ENCODE data around the gene CDH22. TPM values are rescaled to one million over a fixed set of nuclear protein-coding genes. Genes with fewer than 3 reads are reported as not detected.

Gene CDH22
- total and polyA plus RNA-seq, 10 of the 15 experiments (the other 5 are each of a cell fraction or from before 2014, with no cell fraction given), result not detected

DNA sequence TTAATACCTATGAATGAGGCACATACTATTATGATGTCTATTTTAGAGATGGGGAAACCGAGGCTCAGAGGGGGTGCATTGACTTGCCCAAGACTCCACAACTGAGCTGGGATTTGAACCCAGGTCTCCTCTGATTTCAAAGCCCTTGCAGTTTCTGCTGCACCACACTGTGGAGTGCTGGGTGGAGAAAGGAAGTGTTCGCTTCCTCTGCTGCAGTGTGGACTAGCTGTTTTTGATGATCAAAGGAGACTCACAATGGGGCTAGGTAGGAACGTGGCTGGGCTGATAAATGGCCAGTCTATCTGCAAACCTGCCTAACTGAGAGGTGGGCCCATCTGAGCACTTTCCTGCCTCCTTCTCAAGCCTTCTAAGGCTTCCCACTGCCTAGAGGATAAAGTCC is 102.9 kb downstream of the CDH22 start:
- no peaks in the 10 kb centered on the region for H4K20me1 ChIP-seq (ENCODE audit: control insufficient read depth, insufficient read depth)
- H3K79me2 ChIP-seq (ENCODE audit: control insufficient read depth, insufficient read depth, low read length), result no peaks in the 10 kb centered on the region
- no peak overlapping the region for H2AFZ ChIP-seq (ENCODE audit: control insufficient read depth, low read depth, low read length)
- H3K4me1 ChIP-seq (ENCODE audit: control insufficient read depth, insufficient read depth, low read length), result peaks cover 13% of the 10 kb centered on the region
- DNase-seq (ENCODE audit: low read depth, low spot score) (no peak), FAIRE-seq (no peak), ATAC-seq (no peak)
- RAD21 ChIA-PET (ENCODE audit: unreplicated experiment), result no interaction called here
- intact Hi-C loops (cut with micrococcal nuclease; ENCODE audit: unreplicated experiment) (no loop called here), in situ Hi-C loops (cut with MboI) (no loop called here)
- BruUV-seq (replicated peaks), result no TSS peak
- no peak overlapping the region for H3K4me3 ChIP-seq
- peaks cover 0 to 4% of the 10 kb centered on the region in 2 experiments for H3K27me3 ChIP-seq (replicated peaks in 1 of 2; ENCODE audit: control insufficient read depth in 2 of 2, insufficient read depth in 2 of 2, low read length in 1 of 2)
- CTCF ChIA-PET, result no interaction called here
- no peak overlapping the region for H3K4me2 ChIP-seq (ENCODE audit: control insufficient read depth, insufficient read depth)
- 30% methylated on average over 3 of the region's 3 CpGs for WGBS (ENCODE audit: insufficient coverage, insufficient replicate concordance, low lambda C conversion rate, missing lambda C conversion rate)
- POLR2A ChIA-PET, result no interaction called here
- H3K9ac ChIP-seq (ENCODE audit: control insufficient read depth, insufficient read depth, low read length), result no peak overlapping the region
- SMC1A ChIA-PET (ENCODE audit: uncharacterized antibody, unreplicated experiment), result no interaction called here
- TF ChIP-seq, protein P1, sequence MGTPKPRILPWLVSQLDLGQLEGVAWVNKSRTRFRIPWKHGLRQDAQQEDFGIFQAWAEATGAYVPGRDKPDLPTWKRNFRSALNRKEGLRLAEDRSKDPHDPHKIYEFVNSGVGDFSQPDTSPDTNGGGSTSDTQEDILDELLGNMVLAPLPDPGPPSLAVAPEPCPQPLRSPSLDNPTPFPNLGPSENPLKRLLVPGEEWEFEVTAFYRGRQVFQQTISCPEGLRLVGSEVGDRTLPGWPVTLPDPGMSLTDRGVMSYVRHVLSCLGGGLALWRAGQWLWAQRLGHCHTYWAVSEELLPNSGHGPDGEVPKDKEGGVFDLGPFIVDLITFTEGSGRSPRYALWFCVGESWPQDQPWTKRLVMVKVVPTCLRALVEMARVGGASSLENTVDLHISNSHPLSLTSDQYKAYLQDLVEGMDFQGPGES (IDR thresholded peaks at IDR 0.05), result no peak
- TF ChIP-seq SREBF1 (IDR thresholded peaks at IDR 0.05; ENCODE audit: low read length) (no peak), ZSCAN29 (IDR thresholded peaks at IDR 0.05) (no peak), PAX5 (IDR thresholded peaks at IDR 0.05; ENCODE audit: borderline replicate concordance, low read depth, low read length) (no peak), NFYB (IDR thresholded peaks at IDR 0.05; ENCODE audit: insufficient read depth, low read depth, low read length) (no peak), EGR1 (IDR thresholded peaks at IDR 0.05; ENCODE audit: borderline replicate concordance in 1 of 2, low read depth in 2 of 2, low read length in 2 of 2) (no peak), GATAD2B (conservative IDR thresholded peaks at IDR 0.05; ENCODE audit: low read depth) (no peak)
- no peak overlapping the region for H3K27ac ChIP-seq (ENCODE audit: control insufficient read depth, insufficient read depth)
- H3K36me3 ChIP-seq (ENCODE audit: control insufficient read depth in 2 of 2, insufficient read depth in 2 of 2, low read length in 1 of 2), result no peaks in the 10 kb centered on the region
- H3K9me3 ChIP-seq (replicated peaks; ENCODE audit: control insufficient read depth, insufficient read depth, low read length), result no peaks in the 10 kb centered on the region

DNA sequence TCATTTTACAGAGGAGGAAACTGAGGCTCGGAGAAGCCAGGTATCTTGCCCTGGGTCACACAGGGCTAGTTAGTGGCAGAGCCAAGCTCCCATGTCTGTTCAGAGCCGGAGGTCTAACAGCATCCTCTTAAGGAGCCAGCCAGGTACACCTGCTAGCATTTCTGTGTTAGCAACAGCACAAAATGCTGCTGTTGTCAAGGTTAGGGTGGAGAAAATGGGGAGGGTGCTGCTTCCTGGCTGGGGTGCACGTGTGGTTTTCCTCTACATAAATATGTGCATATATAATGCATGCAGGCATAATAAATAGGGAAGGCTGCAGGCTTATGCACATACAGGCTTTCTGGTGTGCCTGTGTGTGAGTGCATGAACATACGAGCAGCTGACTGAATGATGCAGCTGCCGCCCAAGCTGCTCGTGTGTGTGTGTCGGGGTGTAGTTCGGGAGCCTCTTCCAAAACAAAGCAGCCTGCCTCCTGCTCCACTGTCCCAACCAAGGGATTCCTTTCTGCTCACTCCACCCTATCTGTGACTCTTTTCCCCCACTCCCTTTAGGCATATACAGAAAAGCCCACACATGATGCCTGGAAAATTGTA is 103.6 kb downstream of the CDH22 start:
- no peak overlapping the region for H2AFZ ChIP-seq (ENCODE audit: control insufficient read depth, low read depth, low read length)
- H3K4me2 ChIP-seq (ENCODE audit: control insufficient read depth, insufficient read depth), result no peak overlapping the region
- no peak overlapping the region for H3K27ac ChIP-seq (ENCODE audit: control insufficient read depth, insufficient read depth)
- FAIRE-seq, result no peak
- H3K9me3 ChIP-seq (replicated peaks; ENCODE audit: control insufficient read depth, insufficient read depth, low read length), result no peaks in the 10 kb centered on the region
- in situ Hi-C loops (cut with MboI) (no loop called here), intact Hi-C loops (cut with micrococcal nuclease; ENCODE audit: unreplicated experiment) (no loop called here)
- TF ChIP-seq, protein P2, sequence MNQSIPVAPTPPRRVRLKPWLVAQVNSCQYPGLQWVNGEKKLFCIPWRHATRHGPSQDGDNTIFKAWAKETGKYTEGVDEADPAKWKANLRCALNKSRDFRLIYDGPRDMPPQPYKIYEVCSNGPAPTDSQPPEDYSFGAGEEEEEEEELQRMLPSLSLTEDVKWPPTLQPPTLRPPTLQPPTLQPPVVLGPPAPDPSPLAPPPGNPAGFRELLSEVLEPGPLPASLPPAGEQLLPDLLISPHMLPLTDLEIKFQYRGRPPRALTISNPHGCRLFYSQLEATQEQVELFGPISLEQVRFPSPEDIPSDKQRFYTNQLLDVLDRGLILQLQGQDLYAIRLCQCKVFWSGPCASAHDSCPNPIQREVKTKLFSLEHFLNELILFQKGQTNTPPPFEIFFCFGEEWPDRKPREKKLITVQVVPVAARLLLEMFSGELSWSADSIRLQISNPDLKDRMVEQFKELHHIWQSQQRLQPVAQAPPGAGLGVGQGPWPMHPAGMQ (IDR thresholded peaks at IDR 0.05; ENCODE audit: borderline replicate concordance), result no peak
- no peak for TF ChIP-seq SREBF1 (IDR thresholded peaks at IDR 0.05; ENCODE audit: low read length)
- TF ChIP-seq NFYA (IDR thresholded peaks at IDR 0.05; ENCODE audit: borderline replicate concordance, low read depth, low read length), result no peak
- TF ChIP-seq FOXK2 (IDR thresholded peaks at IDR 0.05), result no peak
- ChIA-PET RAD21 (ENCODE audit: unreplicated experiment) (no interaction called here), SMC1A (ENCODE audit: uncharacterized antibody, unreplicated experiment) (no interaction called here), POLR2A (no interaction called here), CTCF (no interaction called here)
- no peaks in the 10 kb centered on the region for H4K20me1 ChIP-seq (ENCODE audit: control insufficient read depth, insufficient read depth)
- peaks cover 13% of the 10 kb centered on the region for H3K4me1 ChIP-seq (ENCODE audit: control insufficient read depth, insufficient read depth, low read length)
- ATAC-seq, result no peak
- no peaks in the 10 kb centered on the region for H3K36me3 ChIP-seq (ENCODE audit: control insufficient read depth in 2 of 2, insufficient read depth in 2 of 2, low read length in 1 of 2)
- no peak for DNase-seq (ENCODE audit: low read depth, low spot score)
- H3K4me3 ChIP-seq, result no peak overlapping the region
- 13% methylated on average over 8 of the region's 8 CpGs for WGBS (ENCODE audit: insufficient coverage, insufficient replicate concordance, low lambda C conversion rate, missing lambda C conversion rate)
- H3K27me3 ChIP-seq (replicated peaks in 1 of 2; ENCODE audit: control insufficient read depth in 2 of 2, insufficient read depth in 2 of 2, low read length in 1 of 2), result peaks cover 0 to 3% of the 10 kb centered on the region in 2 experiments
- BruUV-seq (replicated peaks), result no TSS peak
- no peaks in the 10 kb centered on the region for H3K79me2 ChIP-seq (ENCODE audit: control insufficient read depth, insufficient read depth, low read length)
- no peak overlapping the region for H3K9ac ChIP-seq (ENCODE audit: control insufficient read depth, insufficient read depth, low read length)

All from GM12878 (cell line).